D341Med (cell line): ENCODE results near the gene TLX2.
A peak's percentile ranks its signal among the peaks of the same experiment; 100 is the strongest.

Experiments
- DNase-seq: peaks from one replicate; pipeline ENCODE4 v3.0.0; 2012; ENCODE audit warnings: low spot score

Gene TLX2

GRCh38 chr2:74496997-74497776 lies 17.1 kb upstream of the TLX2 start:
- no peak for DNase-seq

GRCh38 chr2:74497777-74498499 lies 16.3 kb upstream of the TLX2 start:
- DNase-seq: no peak

- no peak for DNase-seq
Measured at GRCh38 chr2:74498500-74499266, 15.6 kb upstream of the TLX2 start.

DNA sequence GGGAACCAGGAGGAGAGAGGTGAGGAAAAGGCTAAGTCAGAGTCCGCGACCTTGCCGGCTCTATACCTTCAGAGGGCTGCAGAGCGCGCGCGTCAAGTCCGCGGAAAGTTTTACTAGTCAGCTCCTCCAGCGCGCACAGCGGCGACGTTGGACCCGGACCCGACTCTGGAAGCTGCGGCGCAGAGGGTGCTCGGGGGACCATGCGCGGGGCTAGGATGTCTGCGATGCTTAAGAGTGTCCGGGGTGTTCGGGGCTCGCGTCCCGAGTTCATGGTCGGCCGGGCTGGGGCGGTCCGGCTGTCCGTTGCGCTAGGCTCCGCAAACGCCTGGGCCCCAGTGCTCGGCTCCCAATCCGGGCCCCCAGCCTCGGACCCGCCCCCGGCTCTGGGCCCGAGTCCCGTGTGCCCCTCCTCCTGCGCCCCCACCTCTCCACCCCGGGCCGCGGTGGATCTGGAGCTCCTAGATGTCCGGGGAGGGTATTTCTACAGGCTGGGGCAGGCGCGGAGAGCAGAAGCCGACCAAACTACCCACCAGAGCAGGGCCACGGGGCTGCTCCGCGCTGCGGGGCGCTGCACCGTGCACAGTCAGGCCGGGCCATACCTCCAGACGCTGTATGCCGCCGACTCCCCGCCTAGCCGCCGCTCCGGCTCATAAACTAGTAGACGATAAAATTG lies 14.8 kb upstream of the TLX2 start, which contains the start of gene LBX2:
LBX2 (minus strand) TSS at position 337 of the 673 bp plus-strand sequence; CDS start at position 271, 66 bp downstream.
- DNase-seq: no peak

DNA sequence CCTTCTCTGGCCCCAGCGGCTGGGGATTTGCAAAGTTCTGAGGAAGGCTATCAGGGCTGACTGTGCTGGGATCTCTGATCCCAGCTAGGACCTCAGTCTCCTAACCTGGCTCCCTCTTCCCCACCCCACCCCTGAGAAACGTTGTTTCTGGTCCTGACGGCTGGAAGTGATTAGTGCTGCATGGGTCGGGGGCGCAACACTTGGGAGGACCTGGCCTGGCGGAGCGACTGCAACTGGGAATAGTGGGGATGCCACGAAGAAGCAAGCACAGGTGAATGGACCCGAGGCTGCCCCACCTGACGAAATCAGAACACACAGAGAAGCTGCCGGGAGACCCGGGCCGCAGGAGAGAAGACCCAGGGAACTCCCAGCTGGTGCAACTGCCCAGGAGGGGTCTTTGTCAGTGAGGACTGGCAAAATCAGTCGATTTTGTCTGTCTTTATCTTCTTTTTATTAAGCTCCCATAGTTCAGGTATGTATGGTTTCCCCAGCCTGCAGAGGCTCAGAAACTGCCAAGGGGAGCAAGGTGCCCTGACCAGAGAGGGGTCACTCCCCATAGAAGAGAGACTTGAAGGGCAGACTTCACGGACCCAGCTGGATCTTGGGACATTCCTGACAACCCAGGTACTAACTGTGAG lies 14.2 kb upstream of the TLX2 start:
- no peak for DNase-seq

GRCh38 chr2:74500578-74500946 lies 13.7 kb upstream of the TLX2 start:
- no peak for DNase-seq

GRCh38 chr2:74501335-74502071 lies 12.7 kb upstream of the TLX2 start:
- peak; percentile 52 for DNase-seq

DNA sequence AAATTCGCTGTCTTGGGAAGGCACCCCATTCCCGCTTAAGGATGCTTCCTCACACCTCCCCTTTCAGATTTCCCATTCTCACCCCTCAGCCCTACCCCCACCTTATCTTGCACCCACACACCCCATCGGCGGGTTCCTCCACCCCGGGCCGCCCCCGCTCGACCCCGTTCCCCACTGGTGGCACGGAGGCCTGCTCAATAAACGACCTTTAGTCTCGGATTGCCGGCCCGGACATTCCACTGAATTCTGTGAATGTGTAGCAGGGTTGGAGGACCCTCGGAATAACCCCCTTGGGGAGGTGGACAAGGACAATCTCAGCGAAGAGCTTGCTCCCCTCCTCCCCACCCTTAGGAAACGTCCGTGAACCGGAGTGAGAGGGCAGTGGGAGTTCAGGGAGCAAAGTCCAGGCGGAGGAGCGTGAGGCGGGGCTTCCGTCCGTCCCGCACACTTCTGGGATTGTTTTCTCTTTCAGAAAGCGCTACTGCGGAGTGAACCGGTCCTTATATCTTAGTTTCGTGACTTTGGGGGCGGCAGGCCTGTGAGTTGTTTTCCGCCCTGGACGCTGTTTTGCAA lies 12.0 kb upstream of the TLX2 start:
- DNase-seq: no peak

GRCh38 chr2:74502720-74503505 lies 11.3 kb upstream of the TLX2 start:
- no peak for DNase-seq

- DNase-seq: no peak
Measured at GRCh38 chr2:74503506-74504475, 10.5 kb upstream of the TLX2 start.

- no peak for DNase-seq
Measured at GRCh38 chr2:74504591-74504990, 9.7 kb upstream of the TLX2 start.

DNA sequence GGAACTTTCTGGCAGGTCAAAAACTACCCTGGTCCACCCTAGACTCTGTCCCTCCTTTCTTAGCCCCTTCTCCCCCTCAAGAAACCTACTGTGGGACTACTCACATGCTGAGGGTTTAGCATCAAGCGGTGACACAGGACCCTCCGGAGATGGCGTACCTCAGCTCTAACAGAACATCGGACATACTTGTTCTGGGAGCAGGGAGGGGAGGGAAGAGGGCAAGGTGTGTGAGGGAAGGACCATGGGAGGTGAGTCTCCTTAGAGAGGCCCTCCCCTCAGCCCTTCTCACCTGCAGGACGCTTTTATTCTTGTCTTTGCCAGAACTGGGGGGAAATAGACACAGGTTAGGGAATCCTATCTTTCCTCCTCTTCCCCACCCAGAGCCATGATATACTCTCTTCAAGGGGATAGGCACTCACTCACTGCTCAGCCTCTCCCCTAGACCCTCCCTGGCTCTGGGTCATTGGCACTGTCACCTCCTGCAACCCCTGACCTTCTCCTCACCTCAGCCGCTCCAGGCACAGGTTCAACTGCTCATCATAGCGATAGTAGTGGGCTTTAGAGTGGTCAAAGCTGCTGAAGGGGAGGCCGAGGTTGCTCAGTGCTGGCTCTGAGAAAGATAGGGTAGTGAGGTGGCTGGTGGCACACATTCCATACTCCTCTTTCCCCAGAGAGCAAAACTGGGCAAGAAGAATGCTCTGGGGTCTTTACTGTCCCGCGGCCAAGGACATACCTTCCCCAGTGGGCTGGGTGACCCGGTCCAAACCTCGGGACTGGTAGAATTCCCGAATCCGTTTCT lies 8.6 kb upstream of the TLX2 start:
- DNase-seq: no peak

DNA sequence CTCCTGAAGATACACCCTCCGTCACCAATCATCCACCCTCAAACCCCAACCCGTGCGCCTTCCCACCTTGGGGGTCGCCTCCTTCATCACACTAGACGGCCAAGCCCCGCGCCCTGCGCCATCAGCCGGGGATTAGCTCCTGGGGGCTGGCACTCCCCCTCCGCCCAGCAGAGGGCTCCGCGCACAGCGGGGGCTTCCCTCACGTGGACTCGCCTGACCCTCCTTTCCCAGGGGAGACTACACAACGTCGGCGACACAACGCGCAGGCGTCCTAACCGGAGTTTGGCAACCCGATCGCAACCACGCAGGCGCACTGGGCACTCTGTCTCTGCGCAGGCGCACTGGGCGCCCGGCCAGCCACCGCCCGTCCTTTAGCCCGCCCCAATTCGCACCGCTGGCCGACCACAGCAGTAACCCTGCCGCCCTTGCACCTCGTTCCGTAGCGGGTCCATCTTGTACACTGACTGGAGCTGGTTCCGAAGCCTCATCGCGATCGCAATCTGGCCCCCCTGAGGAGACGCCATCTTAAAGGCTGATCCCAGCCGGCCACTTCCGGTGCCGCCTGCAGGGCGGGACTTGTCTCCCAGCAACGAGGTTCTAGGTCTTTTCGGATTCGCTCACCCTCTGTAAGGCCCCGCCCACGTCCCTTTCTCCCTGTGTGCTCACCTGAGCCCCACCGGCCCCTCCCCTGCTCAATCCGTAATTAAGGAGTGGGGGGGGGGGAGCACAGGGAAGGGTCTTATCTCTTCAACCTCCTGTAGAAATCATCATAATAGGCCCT lies 6.9 kb upstream of the TLX2 start, which contains the start of gene PCGF1:
PCGF1 (minus strand) TSS at position 551 of the 781 bp plus-strand sequence; CDS start at position 524, 27 bp downstream.
- peak; percentile 94 for DNase-seq

- DNase-seq: peak; percentile 79
Measured at GRCh38 chr2:74507926-74508520, 6.2 kb upstream of the TLX2 start.

DNA sequence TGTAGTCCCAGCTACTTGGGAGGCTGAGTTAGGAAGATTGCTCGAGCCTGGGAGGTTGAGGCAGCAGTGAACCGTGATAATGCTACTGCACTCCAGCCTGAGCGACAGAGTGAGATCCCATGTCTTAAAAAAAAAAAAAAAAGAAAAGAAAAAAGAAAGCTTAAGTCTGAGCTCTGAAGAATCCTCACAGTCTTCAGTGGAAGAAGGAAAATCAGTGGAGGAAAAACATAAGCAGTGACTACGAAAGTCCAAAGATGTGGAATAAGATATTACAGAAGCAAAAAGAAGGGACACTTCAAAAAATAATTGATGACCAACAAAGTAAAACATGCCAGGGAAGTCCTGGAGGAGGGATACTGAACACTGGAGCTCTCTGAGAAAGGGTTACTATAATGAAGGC lies 4.0 kb upstream of the TLX2 start:
- no peak for DNase-seq
